Fibroblast of lung (primary cell): Measurements from ENCODE around the gene NUP62. TPM values are rescaled to one million over a fixed set of nuclear protein-coding genes. Genes with fewer than 3 reads are reported as not detected.

Source experiments
- DNase-seq, 2 donors: peaks; one replicate each; pipeline versions ENCODE4 v3.0.0 to v3.0.0-alpha.2; 2010; ENCODE audit warnings: low read depth in 2 of 2
- H2AFZ ChIP-seq: 2 replicates; pipeline ENCODE4 v1.5.1; 2012; ENCODE audit warnings: low read length, control low read depth, inconsistent platforms
- H3K27ac ChIP-seq: 2 replicates; pipeline ENCODE4 v1.5.1; 2011; ENCODE audit warnings: low read length, control low read depth; ENCODE audit not compliant: insufficient read depth
- H3K27me3 ChIP-seq: 2 replicates; pipeline ENCODE4 v1.5.1; 2011; ENCODE audit warnings: mild to moderate bottlenecking, low read length; ENCODE audit not compliant: control insufficient read depth, insufficient read depth
- H3K36me3 ChIP-seq: 2 replicates; pipeline ENCODE4 v1.5.1; 2011; ENCODE audit warnings: low read length; ENCODE audit not compliant: control insufficient read depth, insufficient read depth
- H3K4me1 ChIP-seq: 2 replicates; pipeline ENCODE4 v1.5.1; 2011; ENCODE audit warnings: low read length; ENCODE audit not compliant: control insufficient read depth, insufficient read depth; ENCODE audit errors: extremely low read depth
- H3K4me2 ChIP-seq: 2 replicates; pipeline ENCODE4 v1.5.1; 2011; ENCODE audit warnings: low read length, control low read depth; ENCODE audit not compliant: insufficient read depth; ENCODE audit errors: extremely low read depth
- H3K4me3 ChIP-seq, 4 experiments: fragments of 200-600 bp in 1 of 4; sonication (generic) in 1 of 4; replicated peaks in 1 of 4; 2 replicates each; pipeline ENCODE4 v1.5.1; 2011 to 2016; ENCODE audit warnings: low read length in 4 of 4, low read depth in 3 of 4, mild to moderate bottlenecking in 3 of 4, control low read depth in 2 of 4, inconsistent platforms in 1 of 4, mixed read lengths in 1 of 4; ENCODE audit not compliant: insufficient read depth in 1 of 4; ENCODE audit errors: control extremely low read depth in 1 of 4
- H3K79me2 ChIP-seq: 2 replicates; pipeline ENCODE4 v1.5.1; 2012; ENCODE audit warnings: mild to moderate bottlenecking, low read length, inconsistent platforms; ENCODE audit not compliant: control insufficient read depth, insufficient read depth
- H3K9ac ChIP-seq: 2 replicates; pipeline ENCODE4 v1.5.1; 2011; ENCODE audit warnings: mild to moderate bottlenecking, low read length, control low read depth; ENCODE audit not compliant: insufficient read depth
- H3K9me3 ChIP-seq: 2 replicates; pipeline ENCODE4 v1.5.1; 2012; ENCODE audit warnings: low read depth, low read length; ENCODE audit not compliant: control insufficient read depth, insufficient read depth
- H4K20me1 ChIP-seq: 2 replicates; pipeline ENCODE4 v1.5.1; 2011; ENCODE audit warnings: low read length; ENCODE audit not compliant: control insufficient read depth, insufficient read depth; ENCODE audit errors: extremely low read depth
- CTCF ChIP-seq, 2 donors: IDR thresholded peaks in 1 of 2; conservative IDR thresholded peaks in 1 of 2; 1 replicate in 1 of 2; 2 replicates in 1 of 2; pipeline ENCODE4 v1.5.1; 2011 to 2012; ENCODE audit warnings: low read length in 2 of 2, control low read depth in 1 of 2, inconsistent platforms in 1 of 2, low read depth in 1 of 2, mild to moderate bottlenecking in 1 of 2
- EZH2 ChIP-seq: IDR thresholded peaks from 2 replicates; pipeline ENCODE4 v1.5.1; 2012; ENCODE audit warnings: low read length, control low read depth, mild to moderate bottlenecking; ENCODE audit errors: missing control alignments
- polyA plus RNA-seq, 2 donors: library from polyadenylated mRNA; depleted of rRNA in 1 of 2; stranded (reverse) in 1 of 2; unstranded in 1 of 2; fragments of >200 nt; gene quantifications; 2 replicates each; pipeline ENCODE4 v1.2.1, GENCODE V29; 2011 to 2012; ENCODE audit warnings: missing spikeins in 1 of 2
- total RNA-seq: library from RNA; depleted of rRNA; stranded (reverse); fragments of >200 nt; gene quantifications from 2 replicates; pipeline ENCODE4 v1.2.1, GENCODE V29; 2014

The NUP62 gene
- total and polyA plus RNA-seq, 2 donors (not counting 1 experiment from before 2014, with no cell fraction given), result 8.9 to 20.8 TPM

- no peak overlapping the region for H3K4me3 ChIP-seq
- no peak overlapping the region for H3K4me2 ChIP-seq
- H3K9me3 ChIP-seq, result no peaks in the 10 kb centered on the region
- DNase-seq, result no peak
- H3K27ac ChIP-seq, result no peak overlapping the region
- peaks cover 3% of the 10 kb centered on the region for H3K4me1 ChIP-seq
- no peak overlapping the region for H3K9ac ChIP-seq
- no peaks in the 10 kb centered on the region for H3K27me3 ChIP-seq
- H2AFZ ChIP-seq, result no peak overlapping the region
- H3K36me3 ChIP-seq, result no peaks in the 10 kb centered on the region
- H4K20me1 ChIP-seq, result no peaks in the 10 kb centered on the region
- TF ChIP-seq EZH2 (no peak), CTCF (conservative IDR thresholded peaks at IDR 0.05 in 1 of 2, IDR thresholded peaks at IDR 0.05 in 1 of 2; ENCODE audit: low read depth in 1 of 2, low read length in 2 of 2) (no peak)
- no peaks in the 10 kb centered on the region for H3K79me2 ChIP-seq
Observed at GRCh38 chr19:49891393-49891792, 37.9 kb downstream of the NUP62 start.

- Histone ChIP-seq H3K36me3 (no peaks in the 10 kb centered on the region), H3K9ac (no peak overlapping the region), H3K4me1 (peaks cover 3% of the 10 kb centered on the region), H3K79me2 (no peaks in the 10 kb centered on the region), H3K27ac (no peak overlapping the region), H3K9me3 (no peaks in the 10 kb centered on the region), H3K27me3 (no peaks in the 10 kb centered on the region), H3K4me3 (no peak overlapping the region), H2AFZ (no peak overlapping the region), H3K4me2 (peak overlapping the region; percentile 32), H4K20me1 (no peaks in the 10 kb centered on the region)
- TF ChIP-seq EZH2 (no peak), CTCF (conservative IDR thresholded peaks at IDR 0.05 in 1 of 2, IDR thresholded peaks at IDR 0.05 in 1 of 2; ENCODE audit: low read depth in 1 of 2, low read length in 2 of 2) (no peak)
- no peak for DNase-seq
Observed at GRCh38 chr19:49890349-49891311, 38.7 kb downstream of the NUP62 start.

GRCh38 chr19:49889687-49890348 is 39.5 kb downstream of the NUP62 start:
- H3K4me2 ChIP-seq, result peak overlapping the region; percentile 32
- peaks cover under 1% of the 10 kb centered on the region for H3K36me3 ChIP-seq
- H3K4me3 ChIP-seq, result no peak overlapping the region
- H3K27me3 ChIP-seq, result no peaks in the 10 kb centered on the region
- no peaks in the 10 kb centered on the region for H3K9me3 ChIP-seq
- H3K27ac ChIP-seq, result no peak overlapping the region
- H2AFZ ChIP-seq, result no peak overlapping the region
- no peaks in the 10 kb centered on the region for H3K79me2 ChIP-seq
- H4K20me1 ChIP-seq, result no peaks in the 10 kb centered on the region
- H3K4me1 ChIP-seq, result peaks cover 3% of the 10 kb centered on the region
- DNase-seq, result peak; percentile 67 to 71
- TF ChIP-seq CTCF (conservative IDR thresholded peaks at IDR 0.05 in 1 of 2, IDR thresholded peaks at IDR 0.05 in 1 of 2; ENCODE audit: low read depth in 1 of 2, low read length in 2 of 2) (peak; percentile 45 to 60), EZH2 (no peak)
- H3K9ac ChIP-seq, result no peak overlapping the region
